Fibroblast of skin of left quadriceps (primary cell): ENCODE measurements around the gene PMIS2.
"Not testable (repeated sequence)": the region's sequence is repeated elsewhere in the genome, so short reads cannot be mapped to it uniquely, and the experiment has no call there.

Experiments
- DNase-seq, 2 experiments: peaks; one replicate each; pipeline ENCODE4 v3.0.0-alpha.2; 2013; ENCODE audit warnings: low read depth in 2 of 2

The PMIS2 gene

GRCh38 chr19:35590875-35591274, 4.9 kb downstream of the PMIS2 start:
- no peak for DNase-seq

GRCh38 chr19:35592226-35592625, 6.3 kb downstream of the PMIS2 start:
- no peak for DNase-seq

DNA sequence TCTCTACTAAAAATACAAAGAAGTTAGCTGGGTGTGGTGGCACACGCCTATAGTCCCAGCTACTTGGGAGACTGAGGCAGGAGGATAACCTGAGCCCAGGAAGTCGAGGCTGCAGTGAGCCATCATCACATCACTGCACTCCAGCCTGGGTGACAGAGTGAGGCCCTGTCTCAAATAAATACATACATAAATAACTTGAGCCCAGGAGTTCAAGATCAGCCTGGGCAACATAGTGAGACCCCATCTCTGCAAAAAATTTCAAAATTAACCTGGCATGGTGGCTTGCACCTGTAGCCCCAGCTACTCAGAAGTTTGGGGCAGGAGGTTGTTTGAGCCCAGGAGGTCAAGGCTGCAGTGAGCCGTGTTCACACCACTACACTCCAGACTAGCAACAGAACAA, 9.1 kb downstream of the PMIS2 start:
- not testable (repeated sequence) for DNase-seq

- DNase-seq = no peak
Observed at GRCh38 chr19:35595928-35596327, 10.0 kb downstream of the PMIS2 start.

DNA sequence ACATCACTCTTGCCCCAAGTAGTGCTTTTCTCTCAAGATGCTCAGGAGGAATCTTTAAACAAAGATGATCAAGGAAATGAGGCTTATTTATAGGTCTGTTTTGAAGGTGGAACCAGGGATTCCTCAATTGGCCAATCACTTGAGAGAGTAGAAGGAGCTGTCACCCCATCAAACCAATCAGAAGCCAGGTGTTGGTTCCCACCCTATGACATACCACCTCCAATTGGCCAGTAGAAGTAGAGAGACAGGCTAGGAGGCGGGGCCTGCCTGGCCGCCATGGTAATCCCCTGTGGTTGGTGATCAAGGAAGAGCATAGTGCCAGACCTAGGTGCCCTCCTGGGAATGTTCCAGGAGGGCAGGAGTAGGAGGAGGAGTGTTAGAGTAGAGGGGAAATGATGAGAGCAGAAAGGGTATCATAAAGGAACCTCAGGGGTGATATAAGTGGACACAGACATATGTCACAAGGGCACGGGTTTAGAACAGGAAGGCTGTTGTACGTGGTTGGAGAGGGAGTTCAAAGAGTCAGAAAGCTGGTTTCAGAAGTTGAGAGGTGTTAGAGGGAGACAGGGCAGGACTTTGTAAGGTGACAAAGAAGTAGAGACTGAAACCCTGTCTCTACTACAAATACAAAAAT, 10.5 kb downstream of the PMIS2 start:
- no peak for DNase-seq

- no peak for DNase-seq
Observed at GRCh38 chr19:35601971-35602370, 16.0 kb downstream of the PMIS2 start.

GRCh38 chr19:35604436-35604835, 18.5 kb downstream of the PMIS2 start:
- not testable (repeated sequence) for DNase-seq

GRCh38 chr19:35607170-35607569, 21.2 kb downstream of the PMIS2 start:
- not testable (repeated sequence) for DNase-seq

- no peak for DNase-seq
Observed at GRCh38 chr19:35607661-35608060, 21.7 kb downstream of the PMIS2 start.

- no peak for DNase-seq
Observed at GRCh38 chr19:35608251-35608650, 22.3 kb downstream of the PMIS2 start.

GRCh38 chr19:35609851-35610353, 23.9 kb downstream of the PMIS2 start:
- DNase-seq = no peak

- DNase-seq = no peak
Observed at GRCh38 chr19:35612224-35612558, 26.2 kb downstream of the PMIS2 start.

- peak; percentile 81 to 82 for DNase-seq
Observed at GRCh38 chr19:35612559-35613321, 26.8 kb downstream of the PMIS2 start, which contains the start of gene HAUS5. TSS of gene HAUS5 (plus strand) at chr19:35612735. CDS start at chr19:35612795, 60 bp downstream.

DNA sequence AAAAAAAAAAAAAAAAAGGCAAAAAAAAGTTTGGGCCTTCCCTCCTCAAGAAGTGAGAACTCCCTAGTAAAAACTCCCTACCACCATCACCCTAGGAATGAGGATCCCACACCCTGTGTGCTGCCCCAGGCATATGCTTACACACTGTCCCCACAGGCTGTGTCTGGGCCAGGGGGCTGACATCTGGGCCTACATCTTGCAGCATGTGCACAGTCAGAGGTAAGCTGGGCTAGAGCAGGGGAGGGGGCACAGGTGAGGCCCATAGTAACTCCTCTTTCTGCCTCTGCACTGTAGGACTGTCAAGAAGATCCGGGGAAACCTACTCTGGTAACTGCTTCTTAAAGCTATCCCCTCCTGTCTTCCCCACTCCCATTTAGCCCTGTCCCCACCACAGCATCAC, 27.6 kb downstream of the PMIS2 start:
- no peak for DNase-seq

DNA sequence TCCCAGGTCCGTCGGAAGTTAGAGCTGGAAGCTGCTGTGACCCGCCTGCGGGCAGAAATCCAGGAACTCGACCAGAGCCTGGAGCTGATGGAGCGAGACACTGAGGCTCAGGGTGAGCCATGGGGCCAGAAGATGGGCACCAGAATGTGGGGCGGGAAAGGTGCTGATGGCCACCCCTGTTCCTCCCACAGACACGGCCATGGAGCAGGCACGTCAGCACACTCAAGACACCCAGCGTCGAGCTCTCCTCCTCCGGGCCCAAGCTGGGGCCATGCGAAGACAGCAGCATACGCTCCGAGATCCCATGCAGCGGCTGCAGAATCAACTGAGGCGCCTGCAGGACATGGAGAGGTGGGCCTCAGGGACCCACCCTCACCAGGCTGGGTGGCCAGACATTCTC, 29.1 kb downstream of the PMIS2 start:
- no peak for DNase-seq

GRCh38 chr19:35618857-35619256, 32.9 kb downstream of the PMIS2 start:
- DNase-seq = no peak

GRCh38 chr19:35619290-35619923, 33.4 kb downstream of the PMIS2 start:
- no peak for DNase-seq

DNA sequence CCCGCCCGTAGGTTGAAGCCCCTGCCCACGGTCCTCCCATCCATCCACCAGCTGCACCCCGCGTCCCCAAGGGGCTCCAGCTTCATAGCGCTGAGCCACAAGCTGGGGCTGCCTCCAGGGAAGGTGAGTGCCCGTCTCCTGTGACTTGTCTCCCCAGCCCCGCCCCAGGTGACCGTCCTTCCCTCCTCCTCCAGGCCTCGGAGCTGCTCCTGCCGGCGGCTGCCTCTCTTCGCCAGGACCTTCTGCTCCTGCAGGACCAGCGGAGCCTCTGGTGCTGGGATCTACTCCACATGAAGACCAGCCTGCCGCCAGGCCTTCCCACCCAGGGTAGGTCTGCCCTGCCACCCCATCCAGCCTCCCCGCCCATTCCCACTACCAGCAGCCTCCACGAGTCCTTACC, 34.0 kb downstream of the PMIS2 start:
- DNase-seq = no peak

- DNase-seq = no peak
Observed at GRCh38 chr19:35621708-35622107, 35.7 kb downstream of the PMIS2 start.

- DNase-seq = no peak
Observed at GRCh38 chr19:35622750-35623149, 36.8 kb downstream of the PMIS2 start.

DNA sequence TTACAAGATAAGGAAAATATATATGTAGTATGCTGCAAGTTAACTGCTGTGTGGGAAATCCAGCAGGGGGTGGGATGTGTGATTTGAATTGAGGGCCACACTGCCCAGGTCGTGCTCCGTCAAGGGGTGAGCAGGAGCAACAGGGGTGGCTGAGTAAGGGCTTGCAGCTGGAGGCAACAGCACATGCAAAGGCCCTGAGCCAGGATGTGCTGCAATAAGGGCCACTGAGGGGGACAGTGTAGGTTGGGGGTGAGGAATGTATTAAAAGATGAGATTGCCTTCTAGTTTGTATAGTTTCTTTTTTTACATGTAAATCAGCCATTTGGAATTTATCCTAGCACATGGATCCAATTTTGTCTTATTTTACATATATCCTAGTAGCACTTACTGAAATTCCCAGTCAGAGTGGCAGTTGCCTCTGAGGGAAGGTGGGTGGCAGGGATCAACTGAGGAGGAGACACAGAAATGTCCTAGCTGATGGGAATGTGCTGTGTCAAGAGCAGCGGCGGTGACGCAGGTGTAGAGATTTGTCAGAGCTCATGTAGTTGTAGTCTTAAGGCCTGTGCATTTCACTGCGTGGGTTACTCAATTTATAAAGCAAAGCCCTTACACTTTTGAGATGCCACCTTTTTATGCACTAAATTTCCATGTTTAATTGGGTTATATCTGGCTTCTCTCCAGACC, 37.5 kb downstream of the PMIS2 start:
- DNase-seq = no peak

DNA sequence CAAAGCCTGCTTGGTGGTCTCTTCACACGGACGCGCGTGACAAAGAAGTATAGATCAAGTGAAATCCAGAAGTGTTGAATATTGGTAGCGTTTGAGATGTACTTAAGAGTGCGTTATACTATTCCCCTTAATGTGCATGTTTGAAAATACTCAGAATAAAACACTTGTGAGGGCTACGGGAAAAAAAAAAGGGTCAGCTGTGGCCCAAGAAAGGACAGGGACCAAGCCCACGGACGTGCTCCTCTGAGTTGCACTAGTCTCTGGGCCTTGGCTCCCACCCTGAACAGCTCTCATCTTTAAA, 42.2 kb downstream of the PMIS2 start:
- DNase-seq = no peak
